Retinal pigment epithelial cell (primary cell): ENCODE measurements around the gene GPR75.
"Not testable (repeated sequence)": the region's sequence is repeated elsewhere in the genome, so short reads cannot be mapped to it uniquely, and the experiment has no call there.

Source experiments
- DNase-seq: peaks from one replicate; pipeline ENCODE4 v3.0.0-alpha.2; 2010; ENCODE audit warnings: low read depth
- H3K4me3 ChIP-seq: 2 replicates; pipeline ENCODE4 v1.5.1; 2011; ENCODE audit warnings: mild to moderate bottlenecking, low read length, control low read depth, moderate library complexity
- CTCF ChIP-seq: conservative IDR thresholded peaks from 2 replicates; pipeline ENCODE4 v1.5.1; 2011; ENCODE audit warnings: low read depth, low read length, control low read depth, inconsistent platforms

Gene GPR75

GRCh38 chr2:53840580-53840979, 19.2 kb downstream of the GPR75 start:
- no peak for TF ChIP-seq CTCF

GRCh38 chr2:53829980-53830290, 29.8 kb downstream of the GPR75 start:
- DNase-seq, H3K4me3 ChIP-seq: not testable (repeated sequence)

More at GRCh38 chr2:53840580-53840979, 19.2 kb downstream of the GPR75 start:
- no peak for DNase-seq
- H3K4me3 ChIP-seq = no peak overlapping the region

- TF ChIP-seq CTCF = no peak
- DNase-seq = no peak
- no peak overlapping the region for H3K4me3 ChIP-seq
Observed at GRCh38 chr2:53829273-53829979, 30.3 kb downstream of the GPR75 start.

- H3K4me3 ChIP-seq = no peak overlapping the region
- DNase-seq = no peak
- no peak for TF ChIP-seq CTCF
Observed at GRCh38 chr2:53828331-53828730, 31.4 kb downstream of the GPR75 start.

GRCh38 chr2:53827398-53828175, 32.2 kb downstream of the GPR75 start:
- no peak for TF ChIP-seq CTCF
- no peak for DNase-seq

GRCh38 chr2:53826587-53827397, 33.0 kb downstream of the GPR75 start:
- no peak overlapping the region for H3K4me3 ChIP-seq
- TF ChIP-seq CTCF = no peak
- no peak for DNase-seq

More at GRCh38 chr2:53827398-53828175, 32.2 kb downstream of the GPR75 start:
- no peak overlapping the region for H3K4me3 ChIP-seq

- DNase-seq = no peak
- no peak overlapping the region for H3K4me3 ChIP-seq
- no peak for TF ChIP-seq CTCF
Observed at GRCh38 chr2:53826030-53826410, 33.7 kb downstream of the GPR75 start.
